GM19238 (cell line): ENCODE data around the gene SHISA7.

ENCODE experiments used
- DNase-seq: peaks from one replicate; pipeline ENCODE4 v3.0.0; 2011; ENCODE audit warnings: low spot score; ENCODE audit not compliant: insufficient read length

SHISA7 gene

GRCh38 chr19:55482156-55482961 lies 39.3 kb upstream of the SHISA7 start:
- DNase-seq, result no peak

DNA sequence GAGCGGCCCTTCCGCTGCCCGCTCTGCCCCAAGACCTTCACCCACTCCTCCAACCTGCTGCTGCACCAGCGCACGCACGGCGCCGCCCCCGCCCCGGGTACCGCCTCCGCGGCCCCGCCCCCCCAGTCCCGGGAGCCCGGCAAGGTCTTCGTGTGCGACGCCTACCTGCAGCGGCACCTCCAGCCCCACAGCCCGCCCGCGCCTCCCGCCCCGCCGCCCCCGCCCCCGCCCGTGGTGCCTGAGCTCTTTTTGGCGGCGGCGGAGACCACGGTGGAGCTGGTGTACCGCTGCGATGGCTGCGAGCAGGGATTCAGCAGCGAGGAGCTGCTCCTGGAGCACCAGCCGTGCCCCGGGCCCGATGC lies 38.7 kb upstream of the SHISA7 start:
- no peak for DNase-seq

DNA sequence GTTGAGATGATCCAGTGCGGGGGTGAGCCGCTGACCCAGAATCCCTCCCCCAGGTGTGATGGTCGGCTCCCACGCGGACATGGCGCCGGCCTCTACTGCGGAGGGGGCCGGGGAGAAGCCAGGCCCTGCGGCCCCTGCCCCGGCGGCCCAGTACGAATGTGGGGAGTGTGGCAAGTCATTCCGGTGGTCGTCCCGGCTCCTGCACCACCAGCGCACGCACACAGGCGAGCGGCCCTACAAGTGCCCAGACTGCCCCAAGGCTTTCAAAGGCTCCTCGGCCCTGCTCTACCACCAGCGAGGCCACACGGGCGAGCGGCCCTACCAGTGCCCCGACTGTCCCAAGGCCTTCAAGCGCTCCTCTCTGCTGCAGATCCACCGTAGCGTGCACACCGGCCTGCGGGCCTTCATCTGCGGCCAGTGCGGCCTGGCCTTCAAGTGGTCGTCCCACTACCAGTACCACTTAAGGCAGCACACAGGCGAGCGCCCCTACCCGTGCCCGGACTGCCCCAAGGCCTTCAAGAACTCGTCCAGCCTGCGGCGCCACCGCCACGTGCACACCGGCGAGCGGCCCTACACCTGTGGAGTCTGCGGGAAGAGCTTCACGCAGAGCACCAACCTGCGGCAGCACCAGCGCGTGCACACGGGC lies 38.2 kb upstream of the SHISA7 start:
- DNase-seq, result no peak

GRCh38 chr19:55479451-55480230 lies 36.5 kb upstream of the SHISA7 start:
- DNase-seq, result no peak

GRCh38 chr19:55479045-55479444 lies 35.9 kb upstream of the SHISA7 start:
- DNase-seq, result no peak

DNA sequence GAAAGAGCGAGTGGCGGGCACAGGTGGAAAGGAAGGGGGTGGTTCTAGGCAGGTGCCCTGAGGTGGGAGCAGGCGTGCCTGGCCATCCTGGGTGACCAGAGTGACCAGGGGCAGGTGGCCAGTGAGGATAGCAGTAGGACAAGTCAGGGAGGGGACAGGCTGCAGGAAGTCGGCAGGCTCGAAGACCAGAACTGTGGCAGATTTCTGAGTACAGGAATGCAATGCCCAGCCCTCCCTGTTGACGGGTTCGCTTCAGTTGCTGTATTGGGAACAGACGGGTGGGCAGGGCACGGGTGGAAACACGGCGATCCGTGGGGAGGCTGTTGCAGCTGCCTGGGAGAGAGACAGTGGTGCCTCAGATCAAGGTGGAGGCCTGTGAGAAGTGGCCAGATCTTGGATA lies 35.3 kb upstream of the SHISA7 start:
- no peak for DNase-seq

- DNase-seq, result no peak
Measured at GRCh38 chr19:55477905-55478304, 34.8 kb upstream of the SHISA7 start.

DNA sequence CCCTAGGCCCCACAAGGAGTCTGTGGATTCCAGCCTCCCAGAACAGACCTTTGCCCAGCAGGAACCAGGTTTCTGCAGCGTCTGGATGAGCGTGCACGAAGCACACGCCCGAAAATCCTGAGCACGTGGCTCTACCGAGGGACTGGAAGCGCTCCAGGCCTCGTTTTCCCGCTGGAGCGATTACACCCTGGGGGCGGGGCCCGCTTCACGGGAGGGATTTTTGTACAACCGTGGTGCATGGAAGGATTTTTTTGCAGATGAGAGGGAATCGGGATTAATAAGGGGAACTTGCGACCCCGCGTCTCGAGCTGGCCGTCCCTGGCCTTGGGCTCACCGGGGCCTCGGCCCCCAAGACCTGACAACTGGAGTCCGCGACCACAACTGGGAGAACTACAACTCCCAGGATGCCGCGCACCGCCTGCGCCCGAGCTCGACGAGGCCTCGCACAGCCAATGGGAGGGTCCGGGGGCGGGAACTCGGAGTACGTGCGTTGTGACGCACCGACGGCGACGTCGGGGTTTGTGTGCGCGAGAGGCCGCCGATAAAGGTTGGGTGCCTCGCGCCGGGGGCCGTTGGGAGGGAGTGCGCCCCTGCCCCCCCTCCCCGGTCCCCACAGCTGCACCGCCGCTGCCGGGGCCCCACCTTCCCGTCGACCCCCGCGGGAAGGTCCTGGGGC lies 33.1 kb upstream of the SHISA7 start, which contains the start of gene ZNF628:
Gene ZNF628 (plus strand): TSS at position 518 of the 676 bp plus-strand sequence. CDS start 3,294 bp downstream, outside the sequence.
- peak; percentile 100 for DNase-seq

GRCh38 chr19:55474269-55475265 lies 31.5 kb upstream of the SHISA7 start:
- DNase-seq, result no peak

DNA sequence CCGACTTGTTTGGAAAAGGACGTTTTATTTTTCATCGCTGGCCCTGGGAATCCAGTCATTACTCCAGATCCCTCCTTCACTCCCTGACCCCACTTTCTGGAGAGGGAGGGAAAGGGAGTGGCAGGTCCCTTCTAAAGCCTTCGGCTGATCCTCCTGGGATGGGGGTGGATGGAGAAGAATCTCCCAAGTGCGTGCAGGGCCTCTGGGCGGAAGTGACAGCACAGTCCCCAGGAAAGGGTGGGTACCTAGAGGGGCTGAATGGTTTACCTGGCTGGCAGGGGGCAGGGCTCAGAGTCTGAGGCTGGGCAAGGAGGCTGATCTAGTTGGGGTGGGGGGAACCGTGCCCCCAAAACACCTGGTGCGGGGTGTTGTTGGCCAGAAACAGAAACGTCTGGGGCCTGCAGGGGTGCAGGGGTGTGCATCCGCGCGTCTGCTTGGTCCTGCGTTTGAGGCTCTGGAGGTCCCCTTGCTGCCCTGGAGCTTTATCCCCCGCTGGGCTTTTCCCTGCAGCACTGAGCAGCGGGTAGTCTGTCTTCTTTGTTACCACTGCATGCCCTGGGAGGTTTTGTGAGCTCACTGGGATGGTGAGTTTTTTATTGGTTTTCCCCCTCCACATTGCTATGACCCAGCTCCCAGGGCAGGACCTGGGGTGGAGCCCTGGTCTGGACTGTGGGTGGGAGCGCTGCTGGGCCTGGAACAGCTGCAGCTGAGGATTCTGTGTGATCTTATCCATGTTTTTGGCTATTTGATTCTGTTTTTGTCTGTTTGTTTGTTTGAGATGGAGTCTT lies 30.3 kb upstream of the SHISA7 start:
- DNase-seq, result no peak

DNA sequence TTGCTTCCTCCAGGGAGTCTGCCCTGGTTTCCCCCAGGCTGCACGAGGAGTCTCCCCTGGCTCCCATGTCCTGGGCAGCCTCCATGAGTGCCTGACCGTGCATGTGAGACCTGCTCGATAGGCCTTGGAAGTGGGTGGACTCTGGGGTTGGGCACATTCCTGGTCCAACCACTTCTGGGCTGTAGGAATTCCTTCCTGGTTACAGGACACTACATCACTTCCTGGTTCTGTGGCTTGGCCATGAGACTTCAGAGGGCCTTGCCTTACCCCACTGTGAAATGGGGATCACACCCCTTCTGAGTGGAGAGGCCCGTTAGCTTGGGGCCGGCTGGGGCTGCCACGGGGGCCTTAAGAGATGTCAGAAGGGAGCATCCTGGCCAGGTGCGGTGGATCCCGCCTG lies 29.4 kb upstream of the SHISA7 start:
- no peak for DNase-seq

DNA sequence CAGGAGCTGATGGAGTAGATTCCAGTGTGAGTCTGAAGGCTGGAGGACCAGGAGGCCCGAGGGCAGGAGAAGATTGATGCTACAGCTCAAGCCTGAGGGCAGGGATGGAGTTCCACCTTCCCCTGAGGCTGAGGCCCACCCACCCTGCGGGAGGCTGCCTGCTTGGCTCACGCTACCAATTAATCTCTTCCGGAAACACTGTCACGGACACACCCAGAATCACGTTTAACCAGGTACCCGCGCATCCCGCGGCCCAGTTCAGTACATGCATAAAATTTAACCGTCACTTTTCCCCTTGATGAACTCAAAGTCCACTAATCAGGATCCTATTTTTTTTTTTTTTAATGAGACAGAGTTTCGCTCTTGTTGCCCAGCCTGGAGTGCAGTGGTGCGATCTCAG lies 28.2 kb upstream of the SHISA7 start:
- DNase-seq, result no peak

- DNase-seq, result no peak
Measured at GRCh38 chr19:55468054-55468393, 24.9 kb upstream of the SHISA7 start.

DNA sequence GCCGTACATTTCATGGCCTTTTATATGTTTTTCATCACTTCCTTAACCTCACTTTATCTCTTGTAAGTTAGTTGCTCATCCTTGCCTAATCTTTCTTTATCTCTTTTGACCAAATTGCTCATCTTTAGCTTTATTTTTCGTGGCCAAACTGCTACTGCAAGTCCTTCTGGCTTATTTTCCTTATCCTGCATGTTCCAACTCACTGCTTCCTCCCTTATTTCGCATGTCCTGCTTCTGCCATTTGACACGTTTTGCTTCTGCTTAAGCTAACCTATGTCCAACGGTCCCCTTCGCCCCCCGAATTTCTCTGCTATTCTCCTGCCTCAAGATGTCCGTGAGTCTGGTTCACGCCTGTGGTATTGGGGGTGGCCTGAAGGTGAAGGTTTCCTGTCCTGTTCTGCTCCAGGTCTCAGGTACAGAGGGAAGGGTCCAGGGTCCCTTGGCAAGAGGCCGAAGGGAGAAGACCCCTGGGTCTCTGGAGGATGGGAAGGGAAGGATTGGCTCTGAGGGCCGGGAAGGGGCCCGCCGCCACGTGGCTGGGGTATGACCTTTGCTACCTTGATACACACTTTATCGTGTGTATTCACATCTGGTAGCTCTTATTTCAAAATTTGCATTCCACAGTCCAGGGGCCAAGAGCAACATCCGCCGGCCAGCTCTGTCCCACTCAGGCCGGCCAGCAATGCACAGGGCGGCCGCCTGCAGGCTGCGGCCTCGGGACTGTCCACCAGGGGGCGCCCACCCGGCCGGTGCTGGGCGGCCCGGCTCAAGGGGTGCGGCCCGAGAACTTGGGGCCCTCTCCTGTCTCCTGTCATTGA lies 24.3 kb upstream of the SHISA7 start:
- peak; percentile 82 for DNase-seq

GRCh38 chr19:55466241-55466614 lies 23.1 kb upstream of the SHISA7 start:
- DNase-seq, result no peak

GRCh38 chr19:55465460-55466240 lies 22.6 kb upstream of the SHISA7 start:
- no peak for DNase-seq

- no peak for DNase-seq
Measured at GRCh38 chr19:55464662-55465054, 21.6 kb upstream of the SHISA7 start, which contains the start of gene C19orf85. Gene C19orf85 (minus strand): TSS chr19:55464751. CDS start chr19:55464554, 197 bp downstream.
